GM18517 (cell line): ENCODE results near the gene ETS1.

ENCODE experiments used
- ATAC-seq: cut with Tn5 transposase; IDR thresholded peaks from one replicate; pipeline ENCODE4 v1.9.1; 2021; ENCODE audit warnings: mild to moderate bottlenecking, moderate library complexity; ENCODE audit not compliant: unreplicated experiment

The ETS1 gene

DNA sequence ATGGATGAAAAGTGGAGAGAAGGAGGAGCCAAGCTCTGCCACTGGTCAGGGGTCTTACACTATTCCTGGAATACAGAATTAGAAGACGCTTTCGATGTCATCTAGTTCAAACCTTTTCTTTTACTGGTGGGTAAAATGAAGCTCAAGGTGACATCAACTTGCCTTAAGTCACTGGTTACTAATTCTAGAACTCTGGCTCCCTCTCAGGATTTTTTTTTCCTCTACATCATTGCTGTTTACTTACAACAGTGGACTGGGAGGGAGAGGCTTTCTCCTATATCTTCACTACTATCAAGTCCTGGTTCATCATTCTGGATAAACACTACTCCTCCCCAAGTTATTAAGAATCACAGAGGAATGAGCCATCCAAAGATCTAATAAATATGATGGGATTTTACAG lies 82.9 kb downstream of the ETS1 start:
- no peak for ATAC-seq

DNA sequence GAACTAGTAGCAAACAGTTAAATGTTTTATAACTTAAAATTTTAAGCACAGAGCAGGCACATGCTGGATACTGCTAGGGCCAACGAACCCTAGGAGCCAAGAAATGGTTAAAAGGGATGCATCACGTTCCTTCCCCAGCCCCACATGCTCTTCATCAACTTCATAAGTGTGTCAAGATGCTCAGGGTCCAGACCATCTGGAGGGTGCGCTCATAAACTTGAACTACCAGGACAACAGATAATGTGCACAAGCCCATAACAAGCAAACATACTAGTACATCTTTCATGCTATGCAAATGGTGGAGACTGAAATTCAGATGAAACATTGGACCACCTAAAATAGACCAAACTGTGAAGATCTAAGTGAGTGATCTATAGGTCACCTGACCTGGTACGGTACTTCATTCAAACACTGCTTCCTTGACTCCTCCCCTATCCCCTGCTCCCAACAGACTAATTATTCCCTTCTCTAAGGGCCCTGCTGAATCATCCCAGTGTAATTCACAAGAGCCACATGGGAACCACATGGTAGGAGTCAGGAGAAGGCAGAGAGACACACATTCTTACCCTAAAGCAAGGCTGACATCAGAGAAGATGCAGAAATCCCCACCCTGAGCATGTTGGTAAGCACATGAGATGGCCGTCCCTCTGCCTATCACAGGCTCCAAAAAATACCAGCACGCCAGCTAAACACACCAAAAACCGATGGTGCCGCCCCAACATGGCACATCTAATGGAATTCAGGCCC lies 83.9 kb downstream of the ETS1 start:
- ATAC-seq, result no peak

DNA sequence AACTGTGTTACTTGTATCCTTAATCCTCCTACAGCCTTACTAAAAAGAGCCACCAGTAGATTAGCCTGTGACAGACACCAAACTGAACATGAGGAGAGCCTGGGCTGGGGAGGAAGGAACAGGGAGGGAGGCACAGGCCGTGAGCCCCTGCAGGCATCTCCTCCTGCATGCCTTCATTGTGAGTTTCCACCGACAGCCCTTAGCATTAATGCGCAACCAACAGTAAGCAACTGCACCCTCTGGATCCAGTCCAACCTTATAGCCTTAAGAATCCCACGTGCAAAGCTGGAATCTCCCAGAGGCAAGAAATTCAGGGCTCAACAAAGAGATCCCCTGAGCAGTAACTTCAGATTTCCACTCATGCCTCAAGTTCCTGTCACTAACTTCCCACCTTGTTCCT lies 84.6 kb downstream of the ETS1 start:
- no peak for ATAC-seq

DNA sequence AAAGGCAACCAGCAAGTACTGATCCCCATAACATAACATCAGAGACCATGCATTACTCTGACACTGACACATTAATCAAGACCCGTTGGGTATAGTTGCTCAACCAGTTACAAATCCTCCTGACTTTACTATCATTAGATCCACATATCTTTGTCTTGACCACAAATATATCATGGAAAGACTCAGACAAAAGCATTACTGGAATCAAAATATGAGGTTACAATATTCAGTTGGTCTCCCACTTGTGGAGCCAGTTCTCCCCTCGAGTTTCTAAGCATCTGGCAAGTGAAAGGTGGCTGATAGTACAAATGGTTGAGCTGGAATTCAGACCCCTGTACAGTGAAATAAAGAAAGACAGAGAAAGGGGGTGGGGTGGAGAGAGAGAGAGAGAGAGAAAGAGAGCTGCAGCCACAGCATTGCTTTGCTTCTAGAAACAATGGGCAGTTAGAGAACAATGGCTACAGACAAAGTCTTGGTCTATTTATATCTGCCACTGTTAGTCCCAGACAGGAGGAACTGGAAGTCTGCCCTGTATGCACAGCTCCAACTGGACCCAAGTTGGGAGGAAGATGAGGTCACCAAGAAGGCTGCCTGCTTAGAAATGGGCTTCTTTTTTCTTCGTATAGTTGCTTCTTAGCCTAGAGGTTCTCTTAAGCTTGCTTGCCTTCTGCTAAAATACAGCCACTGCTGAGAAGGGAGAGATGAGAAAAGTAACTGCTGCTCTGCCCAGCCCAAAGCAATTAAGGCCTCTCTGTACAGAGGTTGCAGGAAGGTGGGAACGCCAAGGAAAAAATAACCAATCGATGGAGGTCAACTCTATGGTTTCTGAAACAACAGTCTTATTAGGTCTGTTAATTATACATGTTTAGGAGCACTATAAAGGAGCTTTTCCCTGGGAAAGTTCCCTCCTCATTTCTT lies 85.5 kb downstream of the ETS1 start:
- ATAC-seq, result no peak

DNA sequence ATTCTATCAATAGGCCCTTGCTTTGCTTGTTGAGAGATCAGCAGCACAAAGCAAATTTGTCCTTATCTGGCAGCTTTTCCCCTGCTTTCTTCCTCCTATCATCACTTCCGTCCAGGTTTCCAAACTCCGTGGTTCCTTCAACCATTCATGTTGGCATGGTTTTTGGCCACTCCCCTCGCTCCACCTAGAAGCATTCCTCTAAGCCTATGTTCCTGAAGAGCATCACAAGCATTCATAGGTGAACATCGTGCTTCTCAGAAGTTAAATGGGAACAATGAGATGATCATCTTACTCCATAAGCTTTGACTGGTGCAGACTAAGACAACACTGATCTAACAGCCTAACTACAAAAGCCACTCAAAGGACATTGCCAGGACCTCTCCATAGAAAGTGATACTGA lies 86.3 kb downstream of the ETS1 start:
- no peak for ATAC-seq

DNA sequence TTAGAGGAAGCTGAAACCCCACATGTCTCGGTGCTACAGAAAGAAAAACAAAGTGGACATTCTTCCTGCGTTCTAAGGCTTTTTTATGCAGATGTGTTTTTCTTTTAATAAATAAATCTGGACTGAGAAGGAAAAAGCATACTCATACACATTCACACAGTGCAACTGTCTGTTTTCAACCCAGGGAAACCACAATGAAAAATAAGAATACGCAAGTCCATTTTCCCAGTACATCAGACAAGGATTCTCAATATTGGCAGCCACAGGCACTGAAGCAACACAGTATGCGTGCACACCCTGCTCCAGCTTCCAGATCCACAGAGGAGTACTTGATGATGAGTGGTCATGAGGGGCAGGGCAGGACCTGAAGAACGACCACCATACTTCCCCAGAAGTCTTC lies 86.9 kb downstream of the ETS1 start:
- ATAC-seq, result no peak

DNA sequence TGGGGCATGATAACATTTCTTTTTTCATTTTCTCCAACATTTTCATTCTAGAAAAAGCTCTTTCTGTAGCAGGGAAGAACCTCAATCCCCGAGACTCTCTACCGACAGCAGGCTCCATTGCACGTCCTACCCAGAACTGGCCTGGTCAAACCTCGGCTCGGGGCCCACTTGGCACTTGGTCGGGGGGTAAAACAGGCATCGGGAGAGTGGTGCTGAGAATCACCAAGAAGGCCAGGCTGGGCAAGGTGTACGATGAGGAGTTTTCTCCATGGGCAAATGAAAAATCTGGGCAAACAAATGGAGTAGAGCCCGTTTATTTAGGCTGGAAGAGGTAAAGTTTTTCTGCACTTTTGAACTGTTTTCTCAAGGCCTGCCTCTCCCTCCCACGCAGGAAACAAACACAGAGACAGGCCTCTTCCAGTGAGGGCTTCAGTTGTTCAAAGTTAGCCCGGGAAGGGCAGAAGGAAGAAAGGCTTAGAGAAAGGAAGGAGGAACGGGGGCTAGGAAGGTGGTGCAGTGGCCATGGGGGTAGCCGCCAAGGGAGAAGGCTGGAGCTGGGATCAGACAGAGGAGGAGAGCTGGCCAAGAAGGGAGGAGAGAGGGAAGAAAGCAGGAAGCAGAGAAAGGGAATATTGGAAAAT lies 87.6 kb downstream of the ETS1 start:
- no peak for ATAC-seq

DNA sequence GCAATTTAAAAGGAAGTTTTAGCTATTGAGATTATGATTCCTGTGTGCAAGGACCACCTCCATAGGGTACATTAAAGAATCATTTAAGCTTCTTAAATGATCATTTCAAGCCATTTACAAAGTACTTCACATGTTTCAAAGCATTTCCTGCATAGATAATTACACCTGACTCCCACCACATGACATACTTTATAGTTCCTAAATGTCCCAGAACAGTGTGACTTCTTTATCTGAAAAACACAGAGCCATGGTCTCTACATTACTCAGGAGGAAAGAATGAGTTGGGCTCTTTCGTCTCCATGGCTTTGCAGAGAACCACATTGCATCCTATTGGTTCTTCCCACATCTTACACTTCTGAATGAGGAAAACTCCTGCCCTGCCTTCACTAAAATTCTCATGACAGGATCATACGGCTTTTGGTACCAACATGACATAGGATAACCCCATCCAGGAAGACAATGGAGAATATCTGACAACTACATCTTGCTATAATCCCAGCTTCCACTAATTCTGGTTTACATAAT lies 88.6 kb downstream of the ETS1 start:
- ATAC-seq, result no peak

DNA sequence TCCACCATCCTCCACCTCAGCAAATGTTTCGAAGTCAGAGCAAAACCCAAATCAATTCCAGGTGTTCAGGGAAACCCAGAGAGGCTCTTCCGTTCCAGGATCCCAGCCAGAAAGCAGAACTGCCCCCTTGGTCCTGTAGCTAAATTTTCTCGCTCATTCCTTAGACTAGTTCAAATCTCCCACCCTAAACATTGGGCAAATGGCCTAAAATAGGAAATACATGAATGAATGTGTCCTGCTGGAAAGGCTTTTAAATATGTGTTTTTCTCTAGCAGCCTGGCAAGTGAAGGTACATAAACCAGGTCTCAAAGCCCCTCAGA lies 89.6 kb downstream of the ETS1 start:
- ATAC-seq, result no peak

DNA sequence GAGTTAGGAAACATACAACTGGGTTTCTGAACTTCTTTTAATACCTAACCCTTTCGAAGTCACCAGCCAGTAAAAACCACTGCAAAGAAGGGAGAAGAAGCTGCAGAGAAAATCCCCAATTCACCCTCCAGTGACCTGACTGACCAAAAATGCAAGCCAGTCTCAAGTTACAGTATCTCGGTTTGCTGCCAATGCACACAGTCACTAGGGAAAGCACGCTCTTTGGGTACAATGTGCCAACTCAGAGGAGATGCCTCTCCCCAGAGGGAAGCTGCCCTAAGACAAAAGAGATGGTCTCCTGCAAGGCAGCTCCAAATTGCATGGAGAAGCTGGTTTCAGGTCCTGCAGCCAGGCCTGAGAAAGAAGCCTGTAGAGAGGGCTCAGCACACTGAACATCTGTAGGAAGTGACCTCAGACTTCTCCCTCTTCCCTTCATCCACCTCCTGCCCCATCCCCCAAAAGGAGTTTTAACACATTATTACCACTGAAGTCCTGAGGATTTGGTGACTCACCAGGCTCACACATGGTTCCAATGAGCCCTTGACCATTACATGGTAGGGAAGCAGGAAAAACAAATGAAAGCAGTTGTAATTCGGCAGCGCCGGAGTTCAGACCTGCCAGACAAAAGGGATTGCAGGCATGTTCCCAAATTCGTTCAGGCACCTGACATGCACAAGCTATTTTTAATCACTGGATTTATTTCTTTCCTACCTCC lies 90.1 kb downstream of the ETS1 start:
- ATAC-seq, result peak; percentile 73

DNA sequence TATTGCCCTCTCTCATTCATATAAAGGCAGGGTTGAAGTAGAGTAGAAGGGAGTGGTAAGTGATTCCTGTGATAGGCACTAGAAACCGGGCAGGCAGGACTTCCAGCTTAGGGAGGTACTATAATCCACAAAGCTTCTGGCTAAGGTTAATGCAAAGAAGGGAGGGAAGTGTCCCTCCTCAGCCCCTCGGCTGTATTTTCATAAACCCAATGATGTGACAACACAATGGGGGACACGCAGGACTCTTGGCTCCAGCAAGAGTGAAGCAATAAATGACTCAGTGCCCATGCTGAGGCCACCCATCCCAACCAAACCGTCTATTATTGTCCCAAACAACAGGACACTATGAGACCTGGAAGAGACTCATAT lies 90.7 kb downstream of the ETS1 start:
- ATAC-seq, result no peak

DNA sequence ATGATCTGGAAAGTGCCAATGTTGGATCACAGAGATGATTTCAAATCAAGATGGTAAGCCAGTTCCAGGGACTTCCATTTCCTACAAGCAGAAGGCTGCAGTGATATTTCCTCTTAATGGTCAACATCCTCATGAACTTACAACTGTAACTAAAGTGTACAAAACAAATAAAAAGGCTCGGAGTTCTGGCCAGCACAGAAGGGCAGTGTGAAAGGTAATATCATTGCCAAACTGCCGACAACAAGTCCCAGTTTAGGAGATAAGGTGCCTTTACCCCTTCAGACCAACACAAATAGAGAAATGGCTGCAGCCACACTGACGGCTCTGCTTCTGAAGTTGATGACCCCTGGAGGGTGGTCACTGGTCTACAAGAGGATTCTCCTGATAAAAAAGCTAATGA lies 91.1 kb downstream of the ETS1 start:
- no peak for ATAC-seq

DNA sequence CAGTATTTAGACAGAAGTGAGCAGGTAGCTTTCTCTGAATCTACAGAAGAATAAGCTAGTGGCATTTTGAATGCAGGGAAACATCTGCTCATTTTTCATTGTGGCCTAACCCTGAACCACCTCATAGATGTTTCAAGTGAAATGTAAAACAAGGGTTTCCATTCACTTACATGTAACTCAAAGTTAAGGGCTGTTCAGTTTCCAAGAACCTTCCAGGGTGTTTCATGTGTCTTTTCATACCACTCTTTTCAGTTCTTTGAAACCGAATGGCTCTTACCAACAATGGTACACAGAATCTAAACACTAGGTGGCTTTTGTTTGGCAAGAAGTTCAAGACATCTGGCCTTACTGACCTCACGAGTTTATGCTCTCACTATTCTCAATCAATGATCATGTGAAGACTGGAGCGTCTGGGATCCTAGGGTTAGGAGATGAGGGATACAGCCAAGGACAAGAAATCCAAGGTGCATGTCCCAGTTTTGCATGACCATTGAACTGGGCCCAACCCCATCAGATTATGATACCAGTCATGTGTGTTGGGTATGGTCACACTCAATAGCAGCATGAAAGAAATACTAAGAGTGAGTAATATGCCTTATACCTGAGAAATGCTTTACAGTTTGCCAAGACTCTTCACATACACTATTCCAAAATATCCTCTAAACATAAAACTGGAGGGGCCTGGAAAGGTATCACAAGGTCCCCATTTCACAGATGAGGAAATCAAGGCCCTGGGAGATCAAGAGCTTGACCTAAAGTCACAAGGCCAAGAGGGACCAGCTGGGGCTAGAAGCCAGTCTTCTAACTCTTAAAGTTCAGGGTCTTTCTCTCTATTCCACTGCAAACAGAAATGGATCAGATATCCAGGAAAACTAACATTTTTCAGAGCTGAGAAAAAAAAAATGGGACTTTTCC lies 92.7 kb downstream of the ETS1 start:
- no peak for ATAC-seq

DNA sequence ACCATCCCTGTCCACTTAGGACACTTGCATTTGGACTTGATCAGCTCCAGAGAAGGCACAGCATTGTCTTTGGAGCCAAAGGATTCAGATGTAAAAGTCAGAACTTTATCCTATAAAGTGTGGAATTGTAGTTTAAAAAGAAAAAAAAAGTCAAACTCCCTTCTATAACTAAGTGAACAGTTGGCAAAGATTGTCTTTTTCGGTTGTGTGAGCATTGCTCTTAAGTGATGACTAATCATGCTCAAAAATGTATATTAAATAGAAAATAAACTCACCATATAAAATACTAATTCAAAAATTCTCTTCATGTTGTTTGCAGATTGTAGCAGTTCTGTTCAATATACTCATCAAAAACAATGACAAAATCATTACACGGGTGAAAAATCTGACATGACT lies 93.8 kb downstream of the ETS1 start:
- ATAC-seq, result no peak

DNA sequence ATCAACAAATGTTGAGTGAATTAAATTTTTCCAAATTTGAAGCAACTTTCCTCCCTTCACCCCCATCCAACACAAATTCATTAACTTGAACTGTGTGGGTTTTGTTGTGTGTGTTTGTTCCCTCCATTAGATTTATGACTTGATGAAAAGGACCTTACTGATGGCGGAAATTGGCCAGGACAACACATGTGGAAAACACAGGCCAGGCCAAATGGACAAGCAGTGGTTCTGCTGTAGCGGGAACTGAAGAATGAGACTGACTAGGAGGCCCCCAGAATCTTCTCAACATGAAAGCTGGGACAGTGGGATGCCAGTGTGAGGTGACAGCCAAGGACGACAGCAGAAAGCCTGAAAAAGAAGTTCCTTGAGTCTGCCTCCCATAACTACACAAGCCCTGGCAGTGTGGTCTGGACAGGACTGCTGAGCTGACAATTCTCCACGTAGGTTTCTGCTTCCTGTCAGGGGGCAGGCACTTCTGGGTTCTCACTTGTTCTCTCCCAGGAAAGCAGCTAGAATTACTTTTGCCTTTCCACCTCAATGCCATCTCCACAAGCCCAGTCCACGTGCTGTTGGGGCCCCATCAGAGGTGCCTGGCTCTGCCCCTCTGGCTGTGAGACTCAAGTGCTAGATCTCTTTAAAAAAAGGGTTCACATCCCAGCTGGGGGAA lies 94.3 kb downstream of the ETS1 start:
- ATAC-seq, result no peak

DNA sequence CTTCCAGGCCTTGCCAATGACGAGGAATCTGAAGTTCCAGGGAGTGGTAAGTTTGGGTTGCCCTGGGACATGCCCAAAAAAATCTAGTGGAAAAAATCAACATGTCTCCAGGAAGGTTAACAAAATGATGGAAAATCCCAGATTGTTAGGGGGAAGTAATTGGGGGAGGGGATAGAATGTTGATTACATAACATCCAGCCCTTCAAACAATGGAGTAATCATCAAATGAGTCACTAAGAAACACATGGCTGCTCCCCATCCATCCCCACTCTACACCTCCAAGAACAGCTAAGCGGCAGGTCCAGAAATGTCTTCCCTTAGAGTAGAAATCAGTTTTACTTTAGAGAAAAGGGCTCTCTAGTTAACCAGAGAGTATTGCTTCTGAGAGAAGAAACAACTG lies 94.9 kb downstream of the ETS1 start:
- ATAC-seq, result no peak

DNA sequence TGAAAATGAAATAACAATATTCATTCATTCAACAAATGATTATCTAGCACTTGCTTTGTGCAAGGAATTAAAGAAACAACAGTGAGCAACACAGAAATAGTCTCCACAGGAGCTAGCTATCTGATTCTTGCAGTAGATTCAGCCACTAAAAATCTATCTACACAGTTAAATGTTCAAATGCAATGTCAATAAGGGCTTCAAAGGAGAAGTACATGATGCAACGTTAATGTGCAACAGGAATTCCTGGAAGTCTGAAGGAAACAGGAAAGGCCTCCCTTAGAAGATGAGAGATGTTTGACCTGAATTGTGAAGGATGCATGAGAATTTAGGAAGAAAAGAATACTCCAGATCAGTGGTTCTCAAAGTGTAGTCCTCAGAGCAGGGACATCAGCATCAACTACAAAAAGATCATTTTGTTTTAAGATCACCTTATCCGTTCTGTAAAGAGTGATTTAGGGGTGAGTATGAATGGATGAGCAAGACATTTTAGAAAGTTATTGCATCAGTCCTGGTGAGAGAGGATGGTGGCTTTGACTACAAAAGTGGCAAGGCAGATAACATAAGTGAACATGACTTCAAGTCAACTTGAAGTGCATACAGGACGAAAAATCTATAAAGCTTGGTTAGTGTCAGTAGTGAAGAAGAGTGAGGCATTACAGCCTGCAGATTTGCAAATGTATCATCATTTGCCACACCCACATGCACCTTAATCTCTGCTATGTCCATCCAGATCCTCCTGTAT lies 96.0 kb downstream of the ETS1 start:
- no peak for ATAC-seq

DNA sequence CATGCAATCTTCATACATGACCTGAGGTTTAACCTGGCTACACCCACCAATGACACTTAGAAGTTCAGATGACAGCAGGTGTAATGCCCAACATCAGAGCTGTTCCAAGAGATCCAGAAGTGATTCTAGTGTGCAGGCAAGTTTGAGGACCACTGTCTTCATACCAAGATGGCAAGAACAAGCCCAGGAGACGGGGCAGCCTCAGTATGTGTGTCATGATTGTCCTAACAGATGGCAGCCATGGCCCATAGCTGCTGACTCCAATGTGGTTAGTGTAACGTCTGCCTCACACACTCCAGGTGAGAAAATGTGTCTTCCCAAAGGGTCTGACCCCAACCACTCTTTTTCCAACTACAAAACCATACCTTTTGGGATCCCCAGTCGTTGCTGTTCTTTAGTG lies 97.3 kb downstream of the ETS1 start:
- ATAC-seq, result no peak

DNA sequence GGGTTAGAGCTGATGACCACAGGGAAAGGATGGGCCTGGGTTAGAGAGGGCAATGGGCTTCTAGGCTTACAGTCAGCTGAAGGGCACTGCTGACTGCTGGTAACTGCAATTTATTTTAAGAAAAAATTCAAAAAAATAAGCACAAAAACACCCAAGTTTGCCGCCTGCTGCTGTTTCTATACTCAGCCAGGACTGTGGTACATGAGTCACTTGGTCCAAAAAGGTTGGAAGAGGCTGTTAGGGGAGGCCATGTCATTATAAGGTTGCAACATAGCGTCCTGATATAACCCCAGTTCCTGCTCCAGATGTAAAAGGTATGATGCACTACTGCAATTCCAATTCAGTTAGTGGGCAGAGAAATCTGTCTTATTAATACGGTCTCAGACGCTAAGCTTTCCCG lies 98.9 kb downstream of the ETS1 start:
- no peak for ATAC-seq
